IgD-negative memory B cell (primary cell): ENCODE results near the gene KSR1. TPM values are rescaled to one million over a fixed set of nuclear protein-coding genes. Genes with fewer than 3 reads are reported as not detected.

Experiments used
- H3K27ac Mint-ChIP-seq, 3 donors: one replicate each; pipeline ENCODE4 v1.8.0; 2020 to 2022; ENCODE audit warnings: mild to moderate bottlenecking in 3 of 3, mixed read lengths in 3 of 3, moderate library complexity in 1 of 3
- H3K27me3 Mint-ChIP-seq: one replicate; pipeline ENCODE4 v1.8.0; 2021; ENCODE audit warnings: mixed read lengths
- H3K36me3 Mint-ChIP-seq: one replicate; pipeline ENCODE4 v1.8.0; 2020; ENCODE audit warnings: mild to moderate bottlenecking, mixed read lengths
- H3K4me1 Mint-ChIP-seq, 3 donors: one replicate each; pipeline ENCODE4 v1.8.0; 2020 to 2022; ENCODE audit warnings: mixed read lengths in 3 of 3, mild to moderate bottlenecking in 1 of 3
- H3K4me3 Mint-ChIP-seq, 4 donors: one replicate each; pipeline ENCODE4 v1.8.0; 2020 to 2022; ENCODE audit warnings: mild to moderate bottlenecking in 4 of 4, mixed read lengths in 4 of 4, moderate library complexity in 3 of 4
- H3K9me3 Mint-ChIP-seq, 3 donors: one replicate each; pipeline ENCODE4 v1.8.0; 2020 to 2021; ENCODE audit warnings: mixed read lengths in 3 of 3, mild to moderate bottlenecking in 1 of 3
- polyA plus RNA-seq: library from polyadenylated mRNA; unstranded; fragments of 300-500 nt; fragmentation: Illumina TruSeq; gene quantifications from one replicate; pipeline ENCODE4 v1.2.3, GENCODE V29; 2021

The KSR1 gene
- polyA plus RNA-seq, 1 donor from 2014 or later = 2.1 TPM

- Mint-ChIP-seq H3K9me3 (no peaks in the 10 kb centered on the region), H3K27ac (no peak overlapping the region), H3K27me3 (peaks cover 2% of the 10 kb centered on the region), H3K4me1 (peaks cover 21 to 26% (median 21%) of the 10 kb centered on the region in 3 donors), H3K36me3 (peaks cover 11% of the 10 kb centered on the region), H3K4me3 (no peak overlapping the region)
Measured at GRCh38 chr17:27550291-27550930, 94.2 kb downstream of the KSR1 start.

- Mint-ChIP-seq H3K4me1 (peaks cover 16 to 24% (median 20%) of the 10 kb centered on the region in 3 donors), H3K4me3 (no peak overlapping the region), H3K27me3 (peaks cover 2% of the 10 kb centered on the region), H3K9me3 (no peaks in the 10 kb centered on the region), H3K36me3 (peaks cover 11% of the 10 kb centered on the region), H3K27ac (peak overlapping the region in 1 of 3 donors; percentile 57)
Measured at GRCh38 chr17:27550974-27551505, 94.8 kb downstream of the KSR1 start.

DNA sequence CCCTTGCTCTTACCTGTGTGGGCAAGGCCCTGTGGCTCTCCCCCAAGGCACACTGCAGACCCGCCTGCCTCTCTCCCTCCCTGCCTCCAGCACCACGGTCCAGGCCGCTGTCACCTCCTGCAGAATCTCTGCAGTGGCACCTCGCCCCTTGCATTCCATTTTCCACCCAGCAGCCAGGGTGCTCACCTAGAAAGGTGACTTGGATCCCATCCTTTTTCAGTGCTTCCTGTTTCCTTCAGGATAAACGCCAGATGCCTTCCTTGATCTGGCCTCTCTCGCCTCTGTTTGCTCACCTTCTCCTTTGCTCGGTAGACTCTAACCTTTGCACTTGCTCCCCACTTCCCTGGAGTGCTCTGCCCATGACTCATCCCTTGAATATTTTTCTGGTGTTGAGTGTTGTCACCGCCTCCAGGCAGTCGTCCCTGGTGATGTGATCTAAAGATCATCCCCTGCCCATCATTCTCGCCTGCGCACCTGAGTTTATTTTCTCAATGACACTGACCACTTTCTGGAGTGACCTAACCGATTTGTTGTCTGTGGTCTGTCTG is 95.5 kb downstream of the KSR1 start:
- Mint-ChIP-seq H3K9me3 (no peaks in the 10 kb centered on the region), H3K4me1 (peaks cover 10 to 17% (median 14%) of the 10 kb centered on the region in 3 donors), H3K4me3 (peak overlapping the region in 1 of 4 donors; percentile 66)

DNA sequence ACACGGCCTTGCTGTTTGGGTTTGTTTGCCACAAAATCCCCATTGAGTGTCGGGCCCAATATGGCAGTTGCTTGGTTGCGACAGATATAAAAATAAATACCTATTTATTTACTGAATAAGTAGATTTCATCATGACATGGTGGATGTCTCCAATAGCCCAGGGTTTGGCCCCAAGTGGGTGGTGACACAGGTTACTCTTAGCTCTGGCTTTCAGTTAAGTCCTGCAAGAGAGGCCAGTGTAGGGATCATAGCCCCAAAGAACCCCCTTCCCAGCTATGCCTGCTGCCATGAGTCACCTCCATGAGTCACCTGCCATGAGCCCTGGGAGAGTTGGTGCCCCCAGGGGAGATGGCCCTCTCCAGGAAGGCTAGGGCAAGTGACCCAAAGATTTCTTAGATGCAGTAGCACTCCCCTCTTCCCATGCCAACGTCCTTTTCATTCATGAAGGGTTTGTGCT is 96.1 kb downstream of the KSR1 start:
- no peak overlapping the region for H3K27ac Mint-ChIP-seq
- no peaks in the 10 kb centered on the region for H3K9me3 Mint-ChIP-seq
- peak overlapping the region in 1 of 4 donors; percentile 66 for H3K4me3 Mint-ChIP-seq
- H3K4me1 Mint-ChIP-seq = peaks cover 5 to 12% (median 9%) of the 10 kb centered on the region in 3 donors
- peaks cover 2% of the 10 kb centered on the region for H3K27me3 Mint-ChIP-seq
- H3K36me3 Mint-ChIP-seq = peaks cover 11% of the 10 kb centered on the region

More for the DNA sequence above, 95.5 kb downstream of the KSR1 start:
- Mint-ChIP-seq H3K27ac (no peak overlapping the region), H3K36me3 (peaks cover 11% of the 10 kb centered on the region), H3K27me3 (peaks cover 2% of the 10 kb centered on the region)

DNA sequence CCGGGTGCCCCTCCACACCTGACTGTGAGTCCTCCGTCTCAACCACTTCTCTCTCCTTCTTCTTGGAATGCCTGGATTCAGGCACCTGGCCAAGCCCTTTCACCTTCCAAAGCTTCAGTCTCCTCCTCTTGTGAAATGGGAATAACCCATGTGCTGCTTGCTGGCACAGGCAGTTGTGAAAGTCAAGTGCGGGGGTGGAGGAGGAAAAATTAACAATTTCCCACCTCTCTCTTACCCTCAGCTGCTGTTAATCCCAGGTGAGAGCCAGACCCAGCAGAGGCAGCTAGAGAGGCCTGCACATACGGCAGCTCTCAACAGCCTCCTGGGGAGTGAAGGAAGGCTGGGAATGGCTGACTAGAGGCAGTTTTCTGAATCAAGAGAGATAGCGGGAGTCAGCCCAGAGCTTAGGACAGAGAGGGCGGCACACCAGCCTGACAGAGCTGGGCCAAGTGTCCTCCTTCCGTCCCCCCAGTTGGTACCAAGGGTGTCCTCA is 96.8 kb downstream of the KSR1 start:
- Mint-ChIP-seq H3K4me1 (peaks cover 5 to 12% (median 8%) of the 10 kb centered on the region in 3 donors), H3K27me3 (peaks cover 2% of the 10 kb centered on the region), H3K27ac (no peak overlapping the region), H3K9me3 (no peaks in the 10 kb centered on the region), H3K36me3 (peaks cover 11% of the 10 kb centered on the region), H3K4me3 (no peak overlapping the region)

DNA sequence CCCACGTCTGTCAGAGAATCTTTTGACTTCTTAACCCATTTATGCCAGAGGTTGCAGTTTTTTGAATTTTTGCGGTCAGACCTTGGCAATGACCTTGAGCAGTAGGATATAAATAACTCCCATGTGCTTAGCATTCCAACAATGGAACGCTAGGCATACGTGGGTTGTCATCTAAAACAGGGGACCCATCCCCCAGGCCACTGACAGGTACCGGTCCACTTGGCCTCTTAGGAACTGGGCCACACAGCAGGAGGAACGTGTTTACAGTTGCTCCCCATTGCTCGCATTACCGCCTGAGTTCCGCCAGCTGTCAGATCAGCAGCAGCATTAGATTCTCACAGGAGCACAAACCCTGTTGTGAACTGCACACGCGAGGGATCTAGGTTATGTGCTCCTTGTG is 97.9 kb downstream of the KSR1 start:
- peaks cover 2% of the 10 kb centered on the region for H3K27me3 Mint-ChIP-seq
- peaks cover 7 to 12% (median 8%) of the 10 kb centered on the region in 3 donors for H3K4me1 Mint-ChIP-seq
- peaks cover 14% of the 10 kb centered on the region for H3K36me3 Mint-ChIP-seq
- no peak overlapping the region for H3K4me3 Mint-ChIP-seq
- no peaks in the 10 kb centered on the region for H3K9me3 Mint-ChIP-seq
- H3K27ac Mint-ChIP-seq = no peak overlapping the region

GRCh38 chr17:27554911-27555310 is 98.7 kb downstream of the KSR1 start:
- peaks cover 21% of the 10 kb centered on the region for H3K36me3 Mint-ChIP-seq
- no peak overlapping the region for H3K27ac Mint-ChIP-seq

DNA sequence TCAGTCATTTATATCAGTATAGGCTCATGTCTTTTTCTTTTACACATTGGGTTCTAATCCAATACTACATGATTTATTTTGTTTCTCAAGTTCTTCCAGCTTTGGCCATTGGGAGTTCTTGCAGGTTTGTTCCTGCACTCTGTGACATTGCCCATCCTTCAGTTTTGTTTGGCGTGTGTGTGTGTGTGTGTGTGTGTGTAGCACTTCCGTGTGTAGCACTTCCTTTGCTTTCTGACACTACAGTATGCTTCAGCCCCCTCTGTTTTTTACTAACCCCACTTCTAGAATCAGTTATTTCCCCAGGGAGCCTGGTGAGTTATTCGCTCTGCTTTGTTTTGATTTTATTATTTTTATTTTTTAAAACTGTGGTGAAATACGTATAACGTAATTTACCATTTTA is 99.1 kb downstream of the KSR1 start:
- Mint-ChIP-seq H3K4me1 (peaks cover 7 to 12% (median 8%) of the 10 kb centered on the region in 3 donors), H3K27me3 (peaks cover 2% of the 10 kb centered on the region), H3K9me3 (no peaks in the 10 kb centered on the region), H3K27ac (peak overlapping the region in 1 of 3 donors; percentile 8), H3K36me3 (peaks cover 21% of the 10 kb centered on the region), H3K4me3 (peak overlapping the region in 2 of 4 donors; percentile 23 to 53)

More at GRCh38 chr17:27554911-27555310, 98.7 kb downstream of the KSR1 start:
- Mint-ChIP-seq H3K4me1 (peaks cover 7 to 12% (median 8%) of the 10 kb centered on the region in 3 donors), H3K27me3 (peaks cover 2% of the 10 kb centered on the region), H3K9me3 (no peaks in the 10 kb centered on the region), H3K4me3 (peak overlapping the region in 1 of 4 donors; percentile 23)

DNA sequence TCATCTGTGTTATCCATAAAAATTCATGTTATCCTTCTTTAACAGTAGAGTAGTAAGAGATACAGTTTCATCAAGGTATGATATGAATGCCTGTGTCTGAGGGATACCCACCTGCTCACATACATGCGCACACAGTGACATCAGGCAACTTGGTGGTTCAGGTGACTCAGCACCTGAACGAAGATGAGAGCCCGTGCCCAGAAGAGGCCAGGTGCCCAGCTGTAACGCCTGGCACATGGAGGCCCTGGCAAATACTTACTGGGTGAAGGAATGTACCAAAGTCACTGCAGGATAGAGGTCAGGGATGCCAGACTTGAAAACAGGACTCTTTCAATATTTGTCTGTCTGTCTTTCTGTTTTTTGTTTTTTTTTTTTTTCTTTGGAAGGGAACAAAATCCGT is 102.1 kb downstream of the KSR1 start:
- peaks cover 11 to 15% (median 13%) of the 10 kb centered on the region in 3 donors for H3K4me1 Mint-ChIP-seq
- peaks cover 14% of the 10 kb centered on the region for H3K36me3 Mint-ChIP-seq
- no peak overlapping the region for H3K4me3 Mint-ChIP-seq
- H3K27ac Mint-ChIP-seq = no peak overlapping the region
- H3K9me3 Mint-ChIP-seq = no peaks in the 10 kb centered on the region
- no peaks in the 10 kb centered on the region for H3K27me3 Mint-ChIP-seq

DNA sequence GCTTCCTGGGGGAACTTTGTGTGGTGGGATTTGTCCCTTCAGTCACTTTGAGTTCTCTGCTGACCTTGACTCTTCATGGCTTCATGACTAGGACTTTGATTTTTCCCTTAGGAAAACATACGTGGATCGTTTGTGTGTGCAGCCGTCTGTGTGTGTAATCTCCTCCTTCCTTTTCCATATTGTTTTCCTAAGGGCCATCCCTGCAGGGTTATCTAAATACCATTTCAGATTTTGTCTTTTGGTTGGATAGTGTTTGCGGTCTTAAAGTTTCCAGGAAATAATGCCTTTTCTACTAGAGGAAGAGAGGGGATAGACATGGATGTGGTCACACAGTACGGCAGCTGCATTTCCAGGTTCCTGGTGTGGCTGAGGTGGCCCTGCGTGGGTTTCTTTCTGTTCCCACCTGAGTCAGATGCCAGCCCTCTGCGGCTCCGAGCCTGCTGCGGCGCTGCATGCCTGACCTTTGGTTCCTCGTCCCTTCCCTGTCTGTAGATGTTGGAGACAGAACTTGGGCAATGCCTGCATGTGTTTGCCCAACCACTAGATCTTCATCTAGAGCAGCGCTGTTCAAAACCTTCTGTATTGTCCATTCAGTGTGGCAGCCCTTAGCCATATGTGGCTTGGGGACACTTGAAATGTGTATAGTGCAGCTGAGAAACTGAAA is 102.7 kb downstream of the KSR1 start:
- Mint-ChIP-seq H3K27ac (peak overlapping the region in 1 of 3 donors; percentile 67), H3K9me3 (no peaks in the 10 kb centered on the region), H3K4me3 (no peak overlapping the region), H3K36me3 (peaks cover 14% of the 10 kb centered on the region), H3K4me1 (peaks cover 13 to 15% (median 15%) of the 10 kb centered on the region in 3 donors), H3K27me3 (no peaks in the 10 kb centered on the region)

GRCh38 chr17:27559506-27560481 is 103.5 kb downstream of the KSR1 start:
- H3K27me3 Mint-ChIP-seq = no peaks in the 10 kb centered on the region
- H3K4me3 Mint-ChIP-seq = no peak overlapping the region
- peaks cover 13 to 15% (median 14%) of the 10 kb centered on the region in 3 donors for H3K4me1 Mint-ChIP-seq
- H3K36me3 Mint-ChIP-seq = peaks cover 15% of the 10 kb centered on the region
- H3K27ac Mint-ChIP-seq = peak overlapping the region in 1 of 3 donors; percentile 67
- H3K9me3 Mint-ChIP-seq = no peaks in the 10 kb centered on the region

DNA sequence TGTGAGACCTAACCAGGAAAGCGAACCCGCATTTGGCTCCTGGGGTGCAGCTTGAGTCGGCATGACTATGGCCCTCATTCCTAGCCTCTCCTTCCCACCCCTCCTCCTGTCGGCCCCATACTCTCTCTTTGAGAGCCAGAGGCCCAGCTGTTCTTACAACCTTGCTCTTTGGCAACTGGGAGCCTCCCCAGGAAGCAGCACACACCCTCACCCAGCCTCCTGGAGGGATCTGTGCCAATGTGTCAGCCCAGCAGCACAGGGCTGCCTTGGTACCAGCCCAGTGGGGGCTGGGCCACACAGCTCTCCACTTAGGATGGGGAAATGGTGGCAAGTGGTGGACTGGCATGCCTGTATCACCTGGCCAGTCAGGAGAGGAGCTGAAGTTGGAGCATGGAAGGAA is 104.4 kb downstream of the KSR1 start:
- Mint-ChIP-seq H3K27me3 (no peaks in the 10 kb centered on the region), H3K36me3 (peaks cover 14% of the 10 kb centered on the region), H3K27ac (no peak overlapping the region), H3K4me1 (peaks cover 6 to 12% (median 7%) of the 10 kb centered on the region in 3 donors), H3K4me3 (no peak overlapping the region), H3K9me3 (no peaks in the 10 kb centered on the region)

DNA sequence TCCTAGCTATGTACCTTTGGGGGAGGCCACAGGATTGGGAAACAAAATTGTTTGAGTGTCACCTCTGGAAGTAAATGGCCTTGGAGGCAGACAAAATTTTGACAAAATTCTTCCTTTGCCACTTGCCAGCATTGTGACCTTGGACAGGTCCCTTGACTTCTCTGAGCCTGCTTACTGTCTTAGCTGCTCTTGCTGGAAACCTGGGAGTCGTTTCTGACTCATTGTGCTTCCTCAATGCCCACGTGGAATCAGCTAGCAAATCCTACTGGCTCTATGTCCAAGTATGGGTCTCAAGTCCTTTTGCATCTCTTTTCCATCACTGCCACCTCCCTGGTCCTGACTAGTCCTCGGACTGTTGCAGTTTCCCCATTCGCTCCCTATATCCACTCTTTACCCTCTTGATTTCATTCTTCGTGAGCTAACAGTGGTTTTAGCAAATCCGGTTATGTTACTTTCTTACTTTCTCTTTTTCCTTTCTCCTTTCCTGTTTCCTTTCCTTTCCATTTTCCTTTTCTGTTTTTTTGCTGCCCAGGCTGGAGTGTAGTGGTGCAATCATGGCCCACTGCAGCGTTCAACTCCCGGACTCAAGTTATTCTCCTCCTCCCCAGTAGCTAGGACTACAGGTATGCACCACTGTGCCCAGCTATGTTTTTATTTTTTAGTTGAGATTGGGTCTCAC is 106.7 kb downstream of the KSR1 start:
- Mint-ChIP-seq H3K4me3 (no peak overlapping the region), H3K9me3 (no peaks in the 10 kb centered on the region), H3K27ac (no peak overlapping the region), H3K4me1 (peaks cover 4 to 11% (median 4%) of the 10 kb centered on the region in 3 donors), H3K27me3 (no peaks in the 10 kb centered on the region), H3K36me3 (peaks cover 18% of the 10 kb centered on the region)
